ENCODE measurements around the gene SUN1.

SUN1 gene

GRCh38 chr7:815284-816216, 16.7 kb upstream of the SUN1 start:
- peaks cover 32% of the 10 kb centered on the region for H3K4me1 ChIP-seq (ENCODE audit: control insufficient read depth, insufficient read depth, low read length)
- peak overlapping the region; percentile 70 for H3K4me3 ChIP-seq (ENCODE audit: low read length)
- no peaks in the 10 kb centered on the region for H3K36me3 ChIP-seq (ENCODE audit: control insufficient read depth, insufficient read depth, low read length, severe bottlenecking)
- no peaks in the 10 kb centered on the region for H3K27me3 ChIP-seq (replicated peaks; ENCODE audit: control insufficient read depth, insufficient read depth, low read length)
- DNase-seq (ENCODE audit: low read depth): peak; percentile 34
- H3K9me3 ChIP-seq (ENCODE audit: control insufficient read depth, low read length): no peaks in the 10 kb centered on the region
- no peak overlapping the region for H3K9ac ChIP-seq (ENCODE audit: low read length)

- H3K36me3 ChIP-seq (ENCODE audit: control insufficient read depth, insufficient read depth, low read length, severe bottlenecking): no peaks in the 10 kb centered on the region
- H3K4me1 ChIP-seq (ENCODE audit: control insufficient read depth, insufficient read depth, low read length): peaks cover 36% of the 10 kb centered on the region
- DNase-seq (ENCODE audit: low read depth): peak; percentile 99
- no peaks in the 10 kb centered on the region for H3K27me3 ChIP-seq (replicated peaks; ENCODE audit: control insufficient read depth, insufficient read depth, low read length)
- H3K4me3 ChIP-seq (ENCODE audit: low read length): no peak overlapping the region
- no peaks in the 10 kb centered on the region for H3K9me3 ChIP-seq (ENCODE audit: control insufficient read depth, low read length)
- no peak overlapping the region for H3K9ac ChIP-seq (ENCODE audit: low read length)
Observed at GRCh38 chr7:816300-816750, 16.0 kb upstream of the SUN1 start.

- Histone ChIP-seq H3K27me3 (replicated peaks; ENCODE audit: control insufficient read depth, insufficient read depth, low read length) (no peaks in the 10 kb centered on the region), H3K9ac (ENCODE audit: low read length) (peak overlapping the region; percentile 85), H3K4me3 (ENCODE audit: low read length) (peak overlapping the region; percentile 86), H3K4me1 (ENCODE audit: control insufficient read depth, insufficient read depth, low read length) (peaks cover 42% of the 10 kb centered on the region), H3K36me3 (ENCODE audit: control insufficient read depth, insufficient read depth, low read length, severe bottlenecking) (no peaks in the 10 kb centered on the region), H3K9me3 (ENCODE audit: control insufficient read depth, low read length) (no peaks in the 10 kb centered on the region)
- peak; percentile 58 for DNase-seq (ENCODE audit: low read depth)
Observed at GRCh38 chr7:816751-817671, 15.3 kb upstream of the SUN1 start.

- Histone ChIP-seq H3K9me3 (ENCODE audit: control insufficient read depth, low read length) (no peaks in the 10 kb centered on the region), H3K36me3 (ENCODE audit: control insufficient read depth, insufficient read depth, low read length, severe bottlenecking) (no peaks in the 10 kb centered on the region), H3K27me3 (replicated peaks; ENCODE audit: control insufficient read depth, insufficient read depth, low read length) (no peaks in the 10 kb centered on the region), H3K4me1 (ENCODE audit: control insufficient read depth, insufficient read depth, low read length) (peaks cover 36% of the 10 kb centered on the region), H3K9ac (ENCODE audit: low read length) (no peak overlapping the region), H3K4me3 (ENCODE audit: low read length) (peak overlapping the region; percentile 86)
- DNase-seq (ENCODE audit: low read depth): peak; percentile 74
Observed at GRCh38 chr7:818031-818699, 14.1 kb upstream of the SUN1 start.

- no peak overlapping the region for H3K9ac ChIP-seq (ENCODE audit: low read length)
- H3K4me3 ChIP-seq (ENCODE audit: low read length): no peak overlapping the region
- H3K36me3 ChIP-seq (ENCODE audit: control insufficient read depth, insufficient read depth, low read length, severe bottlenecking): no peaks in the 10 kb centered on the region
- DNase-seq (ENCODE audit: low read depth): no peak
- H3K27me3 ChIP-seq (replicated peaks; ENCODE audit: control insufficient read depth, insufficient read depth, low read length): no peaks in the 10 kb centered on the region
- H3K4me1 ChIP-seq (ENCODE audit: control insufficient read depth, insufficient read depth, low read length): peaks cover 40% of the 10 kb centered on the region
- H3K9me3 ChIP-seq (ENCODE audit: control insufficient read depth, low read length): no peaks in the 10 kb centered on the region
Observed at GRCh38 chr7:820341-820740, 11.9 kb upstream of the SUN1 start.

GRCh38 chr7:821688-822087, 10.6 kb upstream of the SUN1 start:
- Histone ChIP-seq H3K4me1 (ENCODE audit: control insufficient read depth, insufficient read depth, low read length) (peaks cover 51% of the 10 kb centered on the region), H3K9ac (ENCODE audit: low read length) (peak overlapping the region; percentile 8), H3K36me3 (ENCODE audit: control insufficient read depth, insufficient read depth, low read length, severe bottlenecking) (no peaks in the 10 kb centered on the region), H3K9me3 (ENCODE audit: control insufficient read depth, low read length) (no peaks in the 10 kb centered on the region), H3K27me3 (replicated peaks; ENCODE audit: control insufficient read depth, insufficient read depth, low read length) (no peaks in the 10 kb centered on the region), H3K4me3 (ENCODE audit: low read length) (no peak overlapping the region)
- no peak for DNase-seq (ENCODE audit: low read depth)

GRCh38 chr7:822692-823276, 9.5 kb upstream of the SUN1 start:
- no peak for DNase-seq (ENCODE audit: low read depth)
- H3K9me3 ChIP-seq (ENCODE audit: control insufficient read depth, low read length): no peaks in the 10 kb centered on the region
- H3K27me3 ChIP-seq (replicated peaks; ENCODE audit: control insufficient read depth, insufficient read depth, low read length): no peaks in the 10 kb centered on the region
- peaks cover 51% of the 10 kb centered on the region for H3K4me1 ChIP-seq (ENCODE audit: control insufficient read depth, insufficient read depth, low read length)
- H3K36me3 ChIP-seq (ENCODE audit: control insufficient read depth, insufficient read depth, low read length, severe bottlenecking): no peaks in the 10 kb centered on the region
- no peak overlapping the region for H3K9ac ChIP-seq (ENCODE audit: low read length)
- H3K4me3 ChIP-seq (ENCODE audit: low read length): no peak overlapping the region

GRCh38 chr7:823649-824048, 8.6 kb upstream of the SUN1 start:
- Histone ChIP-seq H3K4me1 (ENCODE audit: control insufficient read depth, insufficient read depth, low read length) (peaks cover 44% of the 10 kb centered on the region), H3K27me3 (replicated peaks; ENCODE audit: control insufficient read depth, insufficient read depth, low read length) (no peaks in the 10 kb centered on the region), H3K4me3 (ENCODE audit: low read length) (no peak overlapping the region), H3K9ac (ENCODE audit: low read length) (peak overlapping the region; percentile 79), H3K9me3 (ENCODE audit: control insufficient read depth, low read length) (no peaks in the 10 kb centered on the region), H3K36me3 (ENCODE audit: control insufficient read depth, insufficient read depth, low read length, severe bottlenecking) (no peaks in the 10 kb centered on the region)
- no peak for DNase-seq (ENCODE audit: low read depth)

GRCh38 chr7:824081-824480, 8.2 kb upstream of the SUN1 start:
- no peak for DNase-seq (ENCODE audit: low read depth)
- Histone ChIP-seq H3K4me1 (ENCODE audit: control insufficient read depth, insufficient read depth, low read length) (peaks cover 44% of the 10 kb centered on the region), H3K9ac (ENCODE audit: low read length) (peak overlapping the region; percentile 79), H3K4me3 (ENCODE audit: low read length) (peak overlapping the region; percentile 46), H3K36me3 (ENCODE audit: control insufficient read depth, insufficient read depth, low read length, severe bottlenecking) (no peaks in the 10 kb centered on the region), H3K9me3 (ENCODE audit: control insufficient read depth, low read length) (no peaks in the 10 kb centered on the region), H3K27me3 (replicated peaks; ENCODE audit: control insufficient read depth, insufficient read depth, low read length) (no peaks in the 10 kb centered on the region)

GRCh38 chr7:824664-825063, 7.6 kb upstream of the SUN1 start:
- Histone ChIP-seq H3K9ac (ENCODE audit: low read length) (peak overlapping the region; percentile 79), H3K27me3 (replicated peaks; ENCODE audit: control insufficient read depth, insufficient read depth, low read length) (no peaks in the 10 kb centered on the region), H3K4me3 (ENCODE audit: low read length) (peak overlapping the region; percentile 46), H3K4me1 (ENCODE audit: control insufficient read depth, insufficient read depth, low read length) (peaks cover 44% of the 10 kb centered on the region), H3K9me3 (ENCODE audit: control insufficient read depth, low read length) (no peaks in the 10 kb centered on the region), H3K36me3 (ENCODE audit: control insufficient read depth, insufficient read depth, low read length, severe bottlenecking) (no peaks in the 10 kb centered on the region)
- DNase-seq (ENCODE audit: low read depth): no peak
